ENCODE results near the gene RNGTT. TPM values are rescaled to one million over a fixed set of nuclear protein-coding genes. Genes with fewer than 3 reads are reported as not detected.
A peak's percentile ranks its signal among the peaks of the same experiment; 100 is the strongest.

RNGTT gene
- total RNA-seq, 1 experiment from 2014 or later, result 15.7 TPM

DNA sequence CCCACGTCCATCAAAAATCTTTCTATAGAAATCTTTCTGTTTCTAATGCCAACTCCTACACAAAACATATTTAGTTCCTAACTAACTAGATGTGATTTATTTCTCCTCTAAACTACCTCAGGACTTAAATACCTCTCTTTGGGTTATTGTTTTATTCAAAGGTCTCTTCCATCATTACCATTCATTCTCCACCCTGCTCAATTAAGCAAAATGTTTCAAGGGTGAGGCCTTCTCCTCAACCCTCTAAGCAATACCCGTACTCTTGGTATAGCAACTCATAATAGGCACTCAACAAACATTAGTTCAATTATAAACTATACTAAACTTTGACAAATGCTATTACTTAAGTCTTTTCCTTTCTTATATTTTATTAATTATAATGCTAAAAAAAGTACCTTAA is 111.4 kb downstream of the RNGTT start:
- CTCF ChIA-PET, result no interaction called here

DNA sequence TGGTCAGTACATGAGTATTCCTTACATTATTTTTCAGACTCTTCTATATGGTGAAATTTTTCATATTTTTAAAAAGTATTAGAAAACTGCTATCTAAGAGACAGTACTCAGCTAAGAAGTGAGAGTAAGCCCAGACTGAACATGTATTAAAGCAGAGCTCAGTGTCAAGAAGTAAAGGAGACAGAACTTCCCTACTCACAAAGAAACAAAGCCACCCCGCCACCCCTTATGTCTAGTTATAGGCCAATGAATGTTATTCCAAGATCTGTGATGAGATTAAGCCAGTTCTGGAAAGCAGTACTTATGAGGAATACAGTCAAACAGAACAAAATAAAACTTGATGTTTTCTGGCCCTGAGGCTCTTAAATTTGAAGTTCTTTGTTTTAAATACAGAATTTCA is 114.5 kb downstream of the RNGTT start:
- Histone ChIP-seq H3K79me2 (ENCODE audit: low read length) (no peaks in the 10 kb centered on the region), H3K9ac (ENCODE audit: low read length) (no peak overlapping the region), H3K4me3 (ENCODE audit: low read length) (no peak overlapping the region), H3K27me3 (ENCODE audit: low read length) (no peaks in the 10 kb centered on the region), H3K9me2 (replicated peaks; ENCODE audit: low read length) (no peaks in the 10 kb centered on the region), H3K9me3 (ENCODE audit: low read length) (no peaks in the 10 kb centered on the region), H3K4me2 (ENCODE audit: low read length) (no peak overlapping the region), H3K36me3 (ENCODE audit: low read depth, low read length) (no peaks in the 10 kb centered on the region), H4K20me1 (ENCODE audit: low read length) (no peaks in the 10 kb centered on the region), H2AFZ (ENCODE audit: low read length) (no peak overlapping the region), H3K4me1 (ENCODE audit: insufficient read depth, low read length) (no peaks in the 10 kb centered on the region), H3K27ac (ENCODE audit: low read length) (no peak overlapping the region), H3F3A (ENCODE audit: low read length, unreplicated experiment) (no peaks in the 10 kb centered on the region)
- intact Hi-C loops (cut with micrococcal nuclease), result no loop called here
- DNase-seq (no peak), ATAC-seq (no peak)
- BruUV-seq (replicated peaks), result no TSS peak
- POLR2A ChIA-PET (ENCODE audit: unreplicated experiment), result no interaction called here
- CTCF ChIA-PET, result no interaction called here
- no peak for TF ChIP-seq CTCF (conservative IDR thresholded peaks at IDR 0.05; ENCODE audit: low read depth, low read length)
- no peak for TF ChIP-seq EZH2 (IDR thresholded peaks at IDR 0.05; ENCODE audit: low read length, unreplicated experiment)
- TF ChIP-seq EZH2phosphoT487 (IDR thresholded peaks at IDR 0.05; ENCODE audit: borderline replicate concordance, low read length), result no peak

More for the DNA sequence above, 111.4 kb downstream of the RNGTT start:
- Histone ChIP-seq H3F3A (ENCODE audit: low read length, unreplicated experiment) (no peaks in the 10 kb centered on the region), H4K20me1 (ENCODE audit: low read length) (no peaks in the 10 kb centered on the region), H3K4me2 (ENCODE audit: low read length) (no peak overlapping the region), H3K9me3 (ENCODE audit: low read length) (no peaks in the 10 kb centered on the region), H3K4me1 (ENCODE audit: insufficient read depth, low read length) (no peaks in the 10 kb centered on the region), H3K27me3 (ENCODE audit: low read length) (no peaks in the 10 kb centered on the region), H2AFZ (ENCODE audit: low read length) (no peak overlapping the region), H3K79me2 (ENCODE audit: low read length) (no peaks in the 10 kb centered on the region), H3K4me3 (ENCODE audit: low read length) (no peak overlapping the region), H3K27ac (ENCODE audit: low read length) (no peak overlapping the region), H3K36me3 (ENCODE audit: low read depth, low read length) (no peaks in the 10 kb centered on the region), H3K9ac (ENCODE audit: low read length) (no peak overlapping the region), H3K9me2 (replicated peaks; ENCODE audit: low read length) (no peaks in the 10 kb centered on the region)
- TF ChIP-seq EZH2 (IDR thresholded peaks at IDR 0.05; ENCODE audit: low read length, unreplicated experiment) (no peak), CTCF (conservative IDR thresholded peaks at IDR 0.05; ENCODE audit: low read depth, low read length) (no peak), EZH2phosphoT487 (IDR thresholded peaks at IDR 0.05; ENCODE audit: borderline replicate concordance, low read length) (no peak)
- BruUV-seq (replicated peaks), result no TSS peak
- DNase-seq, result no peak
- POLR2A ChIA-PET (ENCODE audit: unreplicated experiment), result no interaction called here
- intact Hi-C loops (cut with micrococcal nuclease), result no loop called here
- ATAC-seq, result no peak

DNA sequence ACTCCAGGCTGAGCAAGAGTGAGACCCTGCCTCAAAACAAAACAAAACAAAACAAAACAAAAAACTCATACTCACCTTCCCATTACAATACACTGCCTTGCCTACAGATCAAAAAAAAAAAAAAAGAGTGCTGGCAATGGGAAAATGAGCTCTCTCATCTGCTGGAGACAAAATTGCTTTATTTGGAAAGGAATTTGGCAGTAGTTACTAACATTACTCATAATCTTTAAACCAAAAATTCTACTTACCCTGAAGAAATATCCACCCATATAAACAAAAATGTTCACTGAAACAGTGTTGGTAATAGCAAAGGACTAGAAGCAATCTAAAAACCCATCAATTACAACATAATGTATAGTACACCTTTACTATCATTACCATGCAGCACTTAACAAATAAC is 120.4 kb downstream of the RNGTT start:
- no peaks in the 10 kb centered on the region for H3K9me2 ChIP-seq (replicated peaks; ENCODE audit: low read length)
- ATAC-seq, result peak; percentile 43
- no peaks in the 10 kb centered on the region for H3K36me3 ChIP-seq (ENCODE audit: low read depth, low read length)
- H3K4me1 ChIP-seq (ENCODE audit: insufficient read depth, low read length), result no peaks in the 10 kb centered on the region
- no peaks in the 10 kb centered on the region for H3K9me3 ChIP-seq (ENCODE audit: low read length)
- no peaks in the 10 kb centered on the region for H3K79me2 ChIP-seq (ENCODE audit: low read length)
- no peaks in the 10 kb centered on the region for H3K27me3 ChIP-seq (ENCODE audit: low read length)
- no peaks in the 10 kb centered on the region for H3F3A ChIP-seq (ENCODE audit: low read length, unreplicated experiment)
- H2AFZ ChIP-seq (ENCODE audit: low read length), result no peak overlapping the region
- intact Hi-C loops (cut with micrococcal nuclease), result no loop called here
- no TSS peak for BruUV-seq (replicated peaks)
- no peak overlapping the region for H3K4me2 ChIP-seq (ENCODE audit: low read length)
- TF ChIP-seq EZH2 (IDR thresholded peaks at IDR 0.05; ENCODE audit: low read length, unreplicated experiment) (no peak), EZH2phosphoT487 (IDR thresholded peaks at IDR 0.05; ENCODE audit: borderline replicate concordance, low read length) (no peak), CTCF (conservative IDR thresholded peaks at IDR 0.05; ENCODE audit: low read depth, low read length) (no peak)
- no peak overlapping the region for H3K9ac ChIP-seq (ENCODE audit: low read length)
- DNase-seq, result peak; percentile 8
- H3K4me3 ChIP-seq (ENCODE audit: low read length), result no peak overlapping the region
- H4K20me1 ChIP-seq (ENCODE audit: low read length), result no peaks in the 10 kb centered on the region
- POLR2A ChIA-PET (ENCODE audit: unreplicated experiment), result interaction anchor here (0.6 kb wide), 2 partner anchors 26 to 68 kb away, joined by 3 to 7 read pairs; no protein-coding TSS in a partner anchor
- CTCF ChIA-PET, result interaction anchor here (0.7 kb wide), 1 partner anchor 914 kb away, joined by 3 read pairs; no protein-coding TSS in a partner anchor
- no peak overlapping the region for H3K27ac ChIP-seq (ENCODE audit: low read length)

All from PC-3 (cell line).